AG04449 (cell line): ENCODE measurements around the gene ASF1B.
"Not testable (repeated sequence)": the region's sequence is repeated elsewhere in the genome, so short reads cannot be mapped to it uniquely, and the experiment has no call there.

Experiments used
- CTCF ChIA-PET: fragments of 350-600 bp; formaldehyde crosslinking; extraction: SDS; loops from one replicate; lab custom pipeline; 2021; ENCODE audit warnings: antibody characterized with exemption; lab: Yijun Ruan, JAX
- POLR2A ChIA-PET: fragments of 400-600, 350-600 bp; formaldehyde crosslinking; extraction: SDS; loops from one replicate; lab custom pipeline; 2020; ENCODE audit warnings: antibody characterized with exemption, inconsistent platforms; lab: Yijun Ruan, JAX
- DNase-seq: peaks from one replicate; pipeline ENCODE4 v3.0.0-alpha.2; 2010; ENCODE audit warnings: low read depth, low spot score
- H3K4me3 ChIP-seq: 2 replicates; pipeline ENCODE4 v1.5.1; 2011; ENCODE audit warnings: low read depth, mild to moderate bottlenecking, control low read depth, low read length
- CTCF ChIP-seq: IDR thresholded peaks from one replicate; pipeline ENCODE4 v1.5.1; 2011; ENCODE audit warnings: mild to moderate bottlenecking, moderate library complexity, low read length, control low read depth, inconsistent platforms; ENCODE audit not compliant: insufficient read depth; ENCODE audit errors: missing control alignments

Gene ASF1B

GRCh38 chr19:14136509-14137281, at the start of gene ASF1B:
ASF1B (minus strand) TSS chr19:14136589; CDS start chr19:14136456, 133 bp downstream.
- peak; percentile 65 for TF ChIP-seq CTCF
- H3K4me3 ChIP-seq: peak within 1 kb of the TSS; percentile 84
- ChIA-PET POLR2A (interaction anchor here (0.7 to 1.3 kb wide), 7 partner anchors 10 to 336 kb away, joined by 3 to 5 read pairs (median 4); partner anchors contain the start of gene RFX1), CTCF (interaction anchor here (0.6 to 7.2 kb wide), 78 partner anchors 8 to 1012 kb away, joined by 3 to 106 read pairs (median 5); partner anchors contain the start of genes MISP3, NANOS3 and PRKACA)
- DNase-seq: peak; percentile 99

GRCh38 chr19:14185691-14186090, 49.3 kb upstream of the ASF1B start:
- H3K4me3 ChIP-seq, DNase-seq, POLR2A ChIA-PET: not testable (repeated sequence)
- CTCF ChIA-PET: interaction anchor here (1.3 to 2.7 kb wide), 3 partner anchors 14 to 163 kb away, joined by 3 to 11 read pairs (median 4); no protein-coding TSS in a partner anchor

- no peak for TF ChIP-seq CTCF
- H3K4me3 ChIP-seq: no peak overlapping the region
- ChIA-PET POLR2A (no interaction called here), CTCF (interaction anchor here (0.8 to 2.7 kb wide), 4 partner anchors 15 to 164 kb away, joined by 3 to 11 read pairs (median 4); no protein-coding TSS in a partner anchor)
- no peak for DNase-seq
Measured at GRCh38 chr19:14185158-14185557, 48.8 kb upstream of the ASF1B start.

- no peak overlapping the region for H3K4me3 ChIP-seq
- DNase-seq: no peak
- TF ChIP-seq CTCF: no peak
- POLR2A ChIA-PET: no interaction called here
- CTCF ChIA-PET: interaction anchor here (2.7 kb wide), 1 partner anchor 165 kb away, joined by 11 read pairs; no protein-coding TSS in a partner anchor
Measured at GRCh38 chr19:14183741-14184350, 47.5 kb upstream of the ASF1B start.

GRCh38 chr19:14182476-14182875, 46.1 kb upstream of the ASF1B start:
- DNase-seq: no peak
- H3K4me3 ChIP-seq: no peak overlapping the region
- CTCF ChIA-PET: no interaction called here
- POLR2A ChIA-PET: no interaction called here
- no peak for TF ChIP-seq CTCF

- DNase-seq: no peak
- ChIA-PET CTCF (no interaction called here), POLR2A (no interaction called here)
- no peak for TF ChIP-seq CTCF
- no peak overlapping the region for H3K4me3 ChIP-seq
Measured at GRCh38 chr19:14181906-14182305, 45.5 kb upstream of the ASF1B start.

- DNase-seq, CTCF ChIA-PET, POLR2A ChIA-PET, H3K4me3 ChIP-seq: not testable (repeated sequence)
Measured at GRCh38 chr19:14181199-14181598, 44.8 kb upstream of the ASF1B start.
